ENCODE results near the gene GATD1.

Gene GATD1

GRCh38 chr11:776561-777287, 563 bp downstream of the GATD1 start:
- DNase-seq: no peak

- DNase-seq: no peak
Observed at GRCh38 chr11:776263-776560, 1.1 kb downstream of the GATD1 start.

DNA sequence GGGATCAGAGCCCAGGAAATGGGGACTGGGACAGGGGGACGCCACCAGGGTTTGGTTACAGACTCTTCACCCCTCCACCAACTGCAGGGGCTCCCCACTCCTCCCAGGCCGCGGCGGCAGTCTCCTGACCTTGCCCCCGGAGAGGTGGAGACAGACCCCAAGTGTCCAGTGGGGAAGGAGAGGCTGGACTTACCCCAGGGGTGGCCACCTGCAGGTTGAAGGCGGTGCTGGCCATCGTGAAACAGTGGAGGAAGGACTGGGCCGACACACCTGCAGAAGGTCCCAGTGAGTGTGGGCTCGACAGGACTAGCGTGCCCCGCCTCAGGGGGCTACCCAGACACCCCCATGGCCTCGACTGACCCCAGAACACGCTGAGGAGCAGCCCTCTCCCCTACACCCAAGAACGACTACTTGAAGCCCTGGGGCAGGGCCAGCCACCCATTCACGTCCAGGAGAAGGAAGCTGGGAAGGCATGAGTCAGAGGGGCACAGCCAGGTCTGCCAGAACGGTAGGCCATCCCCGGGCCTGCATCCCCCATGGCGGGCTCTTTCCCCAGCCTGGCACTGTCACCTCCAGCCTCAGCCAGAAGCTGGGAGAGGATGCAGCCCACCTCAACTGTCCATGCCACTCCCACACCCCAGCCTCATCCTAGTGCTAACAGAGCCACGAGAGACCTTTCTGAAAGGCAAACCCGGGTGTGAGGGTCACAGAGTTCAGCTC, 2.3 kb downstream of the GATD1 start:
- no peak for DNase-seq

- no peak for DNase-seq
Observed at GRCh38 chr11:773830-774229, 3.5 kb downstream of the GATD1 start.

GRCh38 chr11:773425-773824, 3.9 kb downstream of the GATD1 start:
- DNase-seq: no peak

GRCh38 chr11:772429-773390, 4.6 kb downstream of the GATD1 start:
- no peak for DNase-seq

DNA sequence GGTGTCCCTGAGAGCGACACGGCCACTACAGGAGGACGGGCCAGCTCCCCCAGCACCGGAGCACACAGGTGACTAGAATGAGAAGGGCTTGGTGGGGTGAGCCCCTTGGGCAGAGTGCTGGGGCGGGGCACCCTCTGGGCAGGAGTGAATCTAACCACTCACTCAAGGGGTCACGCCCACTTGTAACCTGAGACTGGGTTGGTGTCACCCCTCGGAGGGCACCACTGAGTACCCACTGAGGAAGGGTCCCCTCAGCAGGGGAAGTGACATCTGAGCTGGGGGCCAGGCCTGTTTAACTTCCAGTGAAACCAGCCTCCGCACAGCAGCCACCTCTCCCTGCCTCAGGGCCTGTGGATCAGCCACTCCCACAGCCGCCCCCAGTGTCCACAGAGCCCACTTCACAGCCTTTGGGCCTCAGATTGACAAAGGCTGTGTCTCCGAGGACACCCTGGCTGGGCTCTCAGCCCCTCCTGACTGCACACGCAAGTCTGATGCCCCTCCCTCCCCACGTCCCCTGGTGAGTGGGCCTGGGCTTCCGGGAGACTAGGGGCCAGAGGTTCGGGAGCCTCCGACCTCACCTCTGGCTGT, 5.6 kb downstream of the GATD1 start:
- DNase-seq: no peak

DNA sequence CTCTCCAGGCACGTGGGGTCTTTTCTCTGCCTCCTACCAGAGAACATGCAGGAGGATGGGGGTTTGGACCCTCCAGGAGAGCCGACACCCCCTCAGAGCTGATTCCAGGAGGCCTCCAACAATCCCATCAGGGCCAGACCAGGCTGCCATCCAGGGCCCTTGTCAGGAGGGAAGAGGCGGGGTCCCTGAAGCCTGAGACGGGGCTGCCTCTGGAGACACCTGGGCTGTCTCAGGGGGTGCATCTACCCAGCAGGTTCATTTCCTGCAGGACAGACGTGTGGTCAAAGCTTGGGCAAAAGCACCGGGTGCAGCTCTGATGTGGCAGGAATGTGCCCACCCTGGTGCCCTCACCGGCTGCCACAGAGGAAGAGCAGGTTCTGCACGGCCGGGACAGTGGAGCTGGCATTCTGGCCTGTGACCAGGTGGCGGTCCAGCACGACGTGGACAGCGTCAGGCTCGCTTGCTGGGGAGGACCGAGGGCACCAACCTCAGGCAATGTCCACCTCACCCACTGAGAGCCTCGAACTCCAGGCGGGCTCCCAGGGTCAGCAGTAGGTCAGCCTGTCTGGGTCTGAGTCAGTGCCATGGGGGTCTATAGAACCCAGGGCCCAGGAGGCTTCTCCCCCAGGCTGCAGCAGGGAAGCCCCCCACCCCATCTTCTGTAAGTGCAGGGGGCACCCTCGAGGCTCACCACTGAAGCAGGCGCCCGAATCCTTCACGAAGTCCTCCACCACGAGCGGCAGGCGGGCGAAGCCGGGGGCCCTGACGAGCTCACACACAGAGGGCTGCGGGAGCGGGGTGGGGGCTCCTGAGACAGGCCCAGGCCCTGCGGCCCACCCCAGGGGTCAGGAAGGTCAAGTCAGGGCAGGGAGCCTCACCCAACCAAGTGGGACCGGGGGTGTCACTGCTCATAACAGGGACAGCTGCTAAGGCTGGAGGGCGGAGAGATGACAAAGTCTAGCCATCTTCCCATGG, 6.4 kb downstream of the GATD1 start:
- no peak for DNase-seq

GRCh38 chr11:769887-770641, 7.2 kb downstream of the GATD1 start:
- no peak for DNase-seq

- DNase-seq: no peak
Observed at GRCh38 chr11:767238-767637, 10.0 kb downstream of the GATD1 start.

- DNase-seq: no peak
Observed at GRCh38 chr11:766936-767210, 10.4 kb downstream of the GATD1 start.

GRCh38 chr11:766106-766935, 11.0 kb downstream of the GATD1 start:
- DNase-seq: no peak

- DNase-seq: no peak
Observed at GRCh38 chr11:765802-766091, 11.5 kb downstream of the GATD1 start.

- DNase-seq: peak; percentile 74
Observed at GRCh38 chr11:765025-765801, 12.1 kb downstream of the GATD1 start.

GRCh38 chr11:764322-765024, 12.8 kb downstream of the GATD1 start:
- no peak for DNase-seq

DNA sequence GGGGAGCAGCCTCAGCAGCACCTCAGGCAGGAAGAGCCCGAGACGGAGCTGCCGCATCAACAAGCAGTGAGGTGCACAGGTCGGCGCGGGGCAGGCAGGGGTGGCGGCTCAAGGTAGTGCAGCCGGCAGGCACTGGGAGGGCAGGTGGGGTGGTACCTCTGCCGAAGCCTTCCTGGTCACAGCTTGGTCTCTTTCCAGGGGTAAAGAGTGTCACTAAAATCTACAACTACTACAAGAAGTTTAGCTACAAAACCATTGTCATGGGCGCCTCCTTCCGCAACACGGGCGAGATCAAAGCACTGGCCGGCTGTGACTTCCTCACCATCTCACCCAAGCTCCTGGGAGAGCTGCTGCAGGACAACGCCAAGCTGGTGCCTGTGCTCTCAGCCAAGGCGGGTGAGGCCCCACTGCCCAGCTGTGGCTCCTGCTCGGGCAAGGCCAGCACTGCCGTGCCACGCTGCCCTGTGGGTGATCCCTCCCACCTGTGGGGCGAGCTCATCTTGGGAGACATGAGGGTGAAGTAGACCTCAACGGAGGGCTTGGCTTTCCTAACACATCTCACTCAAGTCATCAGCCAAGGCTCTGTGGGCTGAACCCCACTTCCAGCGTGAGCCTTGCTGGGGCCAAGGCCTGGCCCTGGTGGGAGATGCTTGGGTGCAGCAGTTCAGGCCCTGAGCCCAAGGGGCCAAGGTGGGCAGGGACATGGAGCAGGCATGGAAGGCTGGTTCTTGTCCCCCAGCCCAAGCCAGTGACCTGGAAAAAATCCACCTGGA, 13.6 kb downstream of the GATD1 start:
- DNase-seq: no peak

DNA sequence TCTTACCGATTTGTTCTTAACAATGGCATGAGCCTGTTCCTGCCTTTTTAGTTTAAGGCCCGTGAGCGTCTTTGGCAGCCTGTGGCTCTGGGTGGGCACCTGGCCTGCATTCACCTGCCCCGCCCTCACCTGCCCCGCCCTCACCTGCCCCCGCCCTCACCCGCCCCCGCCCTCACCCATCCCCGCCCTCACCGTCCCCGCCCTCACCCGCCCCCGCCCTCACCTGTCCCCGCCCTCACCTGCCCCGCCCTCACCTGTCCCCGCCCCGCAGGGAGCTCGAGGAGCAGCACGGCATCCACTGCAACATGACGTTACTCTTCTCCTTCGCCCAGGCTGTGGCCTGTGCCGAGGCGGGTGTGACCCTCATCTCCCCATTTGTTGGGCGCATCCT, 14.2 kb downstream of the GATD1 start:
- DNase-seq: no peak

- DNase-seq: peak; percentile 30
Observed at GRCh38 chr11:762421-763072, 14.7 kb downstream of the GATD1 start.

Measured in CD4-positive, alpha-beta T cell treated with Interleukin-6 for 4 hours (primary cell).